HepG2 (cell line): ENCODE data around the gene HMCN2. TPM values are rescaled to one million over a fixed set of nuclear protein-coding genes. Genes with fewer than 3 reads are reported as not detected.

Experiments
- ATAC-seq: fragments of 200-7000 bp; cut with Tn5 transposase; 3 replicates; pipeline ENCODE4 v1.9.1; 2020; ENCODE audit warnings: mild to moderate bottlenecking, moderate library complexity
- BruUV-seq: library from RNA; stranded (reverse); fragments of 400-500 nt; replicated peaks from 2 replicates; lab custom pipeline; 2021; lab: Mats Ljungman, UMichigan
- CTCF ChIA-PET: fragments of 300-600 bp; formaldehyde crosslinking; extraction: SDS; loops from one replicate; lab custom pipeline; 2021; ENCODE audit warnings: low total read pairs, inconsistent platforms, low intra/inter-chr PET ratio; lab: Yijun Ruan, JAX
- POLR2A ChIA-PET: fragments of 350-600 bp; sonication (Branson Sonifier 250); formaldehyde crosslinking; loops from one replicate; lab custom pipeline; 2020; ENCODE audit warnings: antibody characterized with exemption, inconsistent platforms; lab: Yijun Ruan, JAX
- DNase-seq: peaks from one replicate; pipeline ENCODE4 v3.0.0-alpha.2; 2015; ENCODE audit warnings: low spot score
- FAIRE-seq: peaks from 3 replicates; lab custom pipeline; 2011; peaks lifted over from hg19 to GRCh38; lab: Jason Lieb, UNC
- H2AFZ ChIP-seq: one replicate; pipeline ENCODE4 v1.6.1; 2011; ENCODE audit warnings: low read length, inconsistent platforms
- H3K27ac ChIP-seq: fragments of 300-600 bp; 3 replicates; pipeline ENCODE4 v1.8.0; 2011; ENCODE audit warnings: mixed run types, mild to moderate bottlenecking, mixed read lengths, low read length, inconsistent platforms; ENCODE audit not compliant: insufficient read depth; ENCODE audit errors: extremely low read length
- H3K27me3 ChIP-seq, 2 experiments: fragments of 200-600 bp in 1 of 2; 2 replicates in 1 of 2; 3 replicates in 1 of 2; pipeline versions ENCODE4 v1.6.0 to v1.8.0; 2011; ENCODE audit warnings: low read length in 2 of 2, mild to moderate bottlenecking in 2 of 2, moderate library complexity in 2 of 2, inconsistent platforms in 1 of 2; ENCODE audit not compliant: insufficient read depth in 2 of 2, control insufficient read depth in 1 of 2
- H3K36me3 ChIP-seq, 2 experiments: fragments of 200-600 bp in 1 of 2; replicated peaks in 1 of 2; 2 replicates in 1 of 2; 3 replicates in 1 of 2; pipeline versions ENCODE4 v1.5.1 to v1.8.0; 2011; ENCODE audit warnings: low read length in 2 of 2, inconsistent platforms in 1 of 2; ENCODE audit not compliant: insufficient read depth in 2 of 2, control insufficient read depth in 1 of 2
- H3K4me1 ChIP-seq: 2 replicates; pipeline ENCODE4 v1.5.1; 2012; ENCODE audit warnings: low read length, inconsistent platforms; ENCODE audit not compliant: insufficient read depth
- H3K4me2 ChIP-seq: 2 replicates; pipeline ENCODE4 v1.6.0; 2011; ENCODE audit warnings: low read depth, low read length, inconsistent platforms
- H3K4me3 ChIP-seq, 3 experiments: fragments of 200-600 bp in 1 of 3; sonication (generic), shearing (Covaris generic) in 1 of 3; replicated peaks in 1 of 3; 2 replicates each; pipeline ENCODE4 v1.5.1; 2011 to 2016; ENCODE audit warnings: low read length in 3 of 3, inconsistent platforms in 2 of 3, low read depth in 2 of 3, mild to moderate bottlenecking in 2 of 3, control low read depth in 1 of 3, mixed read lengths in 1 of 3; ENCODE audit not compliant: insufficient read depth in 1 of 3
- H3K79me2 ChIP-seq: one replicate; pipeline ENCODE4 v1.6.1; 2011; ENCODE audit warnings: low read length, inconsistent platforms; ENCODE audit not compliant: insufficient read depth
- H3K9ac ChIP-seq: 2 replicates; pipeline ENCODE4 v1.6.0; 2011; ENCODE audit warnings: mild to moderate bottlenecking, low read depth, low read length, inconsistent platforms; ENCODE audit not compliant: insufficient read depth
- H3K9me3 ChIP-seq: 2 replicates; pipeline ENCODE4 v1.5.1; 2012; ENCODE audit warnings: mild to moderate bottlenecking, low read length
- H4K20me1 ChIP-seq: 2 replicates; pipeline ENCODE4 v1.6.0; 2011; ENCODE audit warnings: inconsistent platforms, mild to moderate bottlenecking, low read length, moderate library complexity; ENCODE audit not compliant: insufficient read depth
- BRF2 ChIP-seq: sonication (generic); formaldehyde crosslinking; IDR thresholded peaks from 2 replicates; pipeline ENCODE4 v1.8.1; 2022; ENCODE audit warnings: mild to moderate bottlenecking, missing genetic modification reagents
- JUND ChIP-seq: sonication (generic); formaldehyde crosslinking; IDR thresholded peaks from 2 replicates; pipeline ENCODE4 v1.8.0; 2022; ENCODE audit warnings: mild to moderate bottlenecking, missing genetic modification reagents
- NBN ChIP-seq: fragments of 450-650 bp; conservative IDR thresholded peaks from 2 replicates; pipeline ENCODE4 v1.6.1; 2017
- NFATC3 ChIP-seq: sonication (generic); formaldehyde crosslinking; IDR thresholded peaks from 2 replicates; pipeline ENCODE4 v1.5.1; 2020; ENCODE audit warnings: mild to moderate bottlenecking, missing genetic modification reagents
- NFIC ChIP-seq: IDR thresholded peaks from 2 replicates; pipeline ENCODE4 v1.6.1; 2012; ENCODE audit warnings: mild to moderate bottlenecking, low read length, inconsistent platforms
- PLSCR1 ChIP-seq: sonication (generic); formaldehyde crosslinking; IDR thresholded peaks from 2 replicates; pipeline ENCODE4 v1.5.0; 2020; ENCODE audit warnings: missing genetic modification reagents, mild to moderate bottlenecking, borderline replicate concordance
- TRIM24 ChIP-seq: sonication (generic); formaldehyde crosslinking; IDR thresholded peaks from 2 replicates; pipeline ENCODE4 v1.8.0; 2022; ENCODE audit warnings: mild to moderate bottlenecking, missing genetic modification reagents
- ZBED4 ChIP-seq: sonication (generic); formaldehyde crosslinking; IDR thresholded peaks from 2 replicates; pipeline ENCODE4 v1.4.0; 2020; ENCODE audit warnings: missing genetic modification reagents, borderline replicate concordance
- WGBS: methylation state at CpG from one replicate; pipeline ENCODE4 v1.1.6; 2017; ENCODE audit warnings: low lambda C conversion rate; 5-methylcytosine and 5-hydroxymethylcytosine counted together
- in situ Hi-C: cut with HindIII; loops from 2 replicates; pipeline ENCODE4 v1.10.0; 2017; ENCODE audit warnings: low pct_unique_long_range_greater_than_20kb; ENCODE audit not compliant: extremely low pct_ligation_motif_present
- intact Hi-C: fragments of 100-400 bp; cut with micrococcal nuclease; formaldehyde crosslinking; loops from one replicate; pipeline ENCODE4 v1.10.0; 2022; ENCODE audit not compliant: unreplicated experiment
- polyA plus RNA-seq, 8 experiments: library from polyadenylated mRNA; depleted of rRNA in 3 of 8; stranded (reverse) in 7 of 8; unstranded in 1 of 8; fragments of >200 nt; fragmentation: Illumina TruSeq in 4 of 8; extraction: Trizol in 4 of 8; gene quantifications; 2 replicates each; pipeline versions ENCODE4 v1.2.1 to v1.2.3, GENCODE V29; 2011 to 2016; ENCODE audit warnings: low read depth in 4 of 8, missing spikeins in 1 of 8, mixed read lengths in 1 of 8; ENCODE audit not compliant: insufficient read depth in 1 of 8
- total RNA-seq, 5 experiments: library from RNA; depleted of rRNA; stranded (reverse); fragments of >200 nt; fragmentation: Illumina TruSeq; extraction: Trizol; gene quantifications; 2 replicates each; pipeline ENCODE4 v1.2.3, GENCODE V29; 2016; ENCODE audit warnings: low read depth in 1 of 5

The HMCN2 gene
- total and polyA plus RNA-seq, 2 of the 13 experiments (the other 11 are each of a cell fraction or from before 2014, with no cell fraction given): 0.09 TPM; not detected in 1

GRCh38 chr9:130226112-130226511 is 39.4 kb upstream of the HMCN2 start:
- no peaks in the 10 kb centered on the region for H3K4me1 ChIP-seq
- no peak overlapping the region for H3K4me2 ChIP-seq
- no peaks in the 10 kb centered on the region for H3K27me3 ChIP-seq
- H3K9me3 ChIP-seq: peaks cover 8% of the 10 kb centered on the region; the same call in 1 of the 2 replicates
- FAIRE-seq (no peak), DNase-seq (no peak), ATAC-seq (no peak)
- 93% methylated on average over 5 of the region's 12 CpGs for WGBS
- POLR2A ChIA-PET: no interaction called here
- H3K4me3 ChIP-seq: no peak overlapping the region
- no peak overlapping the region for H3K9ac ChIP-seq
- no peaks in the 10 kb centered on the region for H3K36me3 ChIP-seq
- CTCF ChIA-PET: no interaction called here
- H4K20me1 ChIP-seq: no peaks in the 10 kb centered on the region
- no peaks in the 10 kb centered on the region for H3K79me2 ChIP-seq
- no TSS peak for BruUV-seq
- intact Hi-C loops (no loop called here), in situ Hi-C loops (no loop called here)
- H2AFZ ChIP-seq: no peak overlapping the region
- TF ChIP-seq NFATC3: no peak
- TF ChIP-seq PLSCR1: no peak
- TF ChIP-seq BRF2 (CRISPR knock-in tag): no peak
- TF ChIP-seq NFIC: no peak
- TF ChIP-seq JUND (CRISPR knock-in tag): no peak
- TF ChIP-seq TRIM24: no peak
- TF ChIP-seq ZBED4 (CRISPR knock-in tag): no peak
- no peak for TF ChIP-seq NBN
- no peak overlapping the region for H3K27ac ChIP-seq
